GM12873 (cell line): Measurements from ENCODE around the gene NUP160.

Experiments used
- CTCF ChIP-seq: IDR thresholded peaks from 2 replicates; pipeline ENCODE4 v1.5.1; 2012; ENCODE audit warnings: low read depth, mild to moderate bottlenecking, moderate library complexity, low read length, control low read depth; ENCODE audit not compliant: insufficient read depth; ENCODE audit errors: missing control alignments

Gene NUP160

GRCh38 chr11:47847892-47848699 is at the start of gene NUP160:
NUP160 (minus strand) TSS chr11:47848350; CDS start chr11:47848318, 32 bp downstream.
- no peak for TF ChIP-seq CTCF

GRCh38 chr11:47896199-47896598 is 48.0 kb upstream of the NUP160 start:
- TF ChIP-seq CTCF, result no peak

- TF ChIP-seq CTCF, result no peak
These were observed 46.9 kb upstream of the NUP160 start for GRCh38 chr11:47895035-47895434.

- no peak for TF ChIP-seq CTCF
These were observed 43.7 kb upstream of the NUP160 start for GRCh38 chr11:47891886-47892285.

GRCh38 chr11:47889714-47890441 is 41.7 kb upstream of the NUP160 start:
- no peak for TF ChIP-seq CTCF

- TF ChIP-seq CTCF, result no peak
These were observed 39.9 kb upstream of the NUP160 start for GRCh38 chr11:47887910-47888569.

GRCh38 chr11:47886096-47886495 is 37.9 kb upstream of the NUP160 start:
- TF ChIP-seq CTCF, result no peak
